GM06990 (cell line): ENCODE measurements around the gene DDX42.
"Not testable (repeated sequence)": the region's sequence is repeated elsewhere in the genome, so short reads cannot be mapped to it uniquely, and the experiment has no call there.

Source experiments
- DNase-seq: peaks from one replicate; pipeline ENCODE4 v3.0.0-alpha.2; 2011; ENCODE audit not compliant: insufficient read length; ENCODE audit errors: extremely low read depth
- H3K27me3 ChIP-seq: replicated peaks from 2 replicates; pipeline ENCODE4 v1.6.0; 2011; ENCODE audit warnings: low read length; ENCODE audit not compliant: control insufficient read depth, insufficient read depth
- H3K36me3 ChIP-seq: 2 replicates; pipeline ENCODE4 v1.5.1; 2011; ENCODE audit warnings: low read length; ENCODE audit not compliant: control insufficient read depth, insufficient read depth
- H3K4me3 ChIP-seq: replicated peaks from 2 replicates; pipeline ENCODE4 v1.5.1; 2011; ENCODE audit warnings: low read depth, mild to moderate bottlenecking, control low read depth, low read length
- TF ChIP-seq, protein P1 (sequence below): IDR thresholded peaks from 2 replicates; pipeline ENCODE4 v1.5.1; 2011; ENCODE audit warnings: low read length, control low read depth, mild to moderate bottlenecking, inconsistent platforms; ENCODE audit not compliant: insufficient read depth, poor library complexity, severe bottlenecking

Gene DDX42

DNA sequence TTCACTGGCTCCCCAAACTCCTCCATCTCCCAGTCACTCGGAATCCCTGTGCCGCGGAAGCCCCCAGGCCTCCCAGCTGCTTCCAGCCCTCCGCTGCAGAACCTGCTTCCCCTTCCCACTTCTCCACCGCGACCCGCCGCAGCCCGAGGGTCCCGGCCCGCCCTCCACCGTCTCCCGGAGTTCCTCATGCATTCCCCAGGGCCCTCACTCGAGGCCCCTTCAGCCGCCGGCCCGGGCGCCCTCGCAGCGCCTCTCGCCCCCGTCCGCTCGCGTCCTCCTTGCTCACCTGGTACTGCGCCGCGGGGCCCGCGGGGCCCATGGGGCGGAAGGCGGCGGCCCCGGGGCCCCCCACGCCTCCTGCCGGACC, 68.2 kb downstream of the DDX42 start:
- TF ChIP-seq, protein P1, sequence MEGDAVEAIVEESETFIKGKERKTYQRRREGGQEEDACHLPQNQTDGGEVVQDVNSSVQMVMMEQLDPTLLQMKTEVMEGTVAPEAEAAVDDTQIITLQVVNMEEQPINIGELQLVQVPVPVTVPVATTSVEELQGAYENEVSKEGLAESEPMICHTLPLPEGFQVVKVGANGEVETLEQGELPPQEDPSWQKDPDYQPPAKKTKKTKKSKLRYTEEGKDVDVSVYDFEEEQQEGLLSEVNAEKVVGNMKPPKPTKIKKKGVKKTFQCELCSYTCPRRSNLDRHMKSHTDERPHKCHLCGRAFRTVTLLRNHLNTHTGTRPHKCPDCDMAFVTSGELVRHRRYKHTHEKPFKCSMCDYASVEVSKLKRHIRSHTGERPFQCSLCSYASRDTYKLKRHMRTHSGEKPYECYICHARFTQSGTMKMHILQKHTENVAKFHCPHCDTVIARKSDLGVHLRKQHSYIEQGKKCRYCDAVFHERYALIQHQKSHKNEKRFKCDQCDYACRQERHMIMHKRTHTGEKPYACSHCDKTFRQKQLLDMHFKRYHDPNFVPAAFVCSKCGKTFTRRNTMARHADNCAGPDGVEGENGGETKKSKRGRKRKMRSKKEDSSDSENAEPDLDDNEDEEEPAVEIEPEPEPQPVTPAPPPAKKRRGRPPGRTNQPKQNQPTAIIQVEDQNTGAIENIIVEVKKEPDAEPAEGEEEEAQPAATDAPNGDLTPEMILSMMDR: no peak
- DNase-seq: no peak
- H3K36me3 ChIP-seq: peaks cover 6% of the 10 kb centered on the region
- peak overlapping the region; percentile 89 for H3K4me3 ChIP-seq
- H3K27me3 ChIP-seq: no peaks in the 10 kb centered on the region

DNA sequence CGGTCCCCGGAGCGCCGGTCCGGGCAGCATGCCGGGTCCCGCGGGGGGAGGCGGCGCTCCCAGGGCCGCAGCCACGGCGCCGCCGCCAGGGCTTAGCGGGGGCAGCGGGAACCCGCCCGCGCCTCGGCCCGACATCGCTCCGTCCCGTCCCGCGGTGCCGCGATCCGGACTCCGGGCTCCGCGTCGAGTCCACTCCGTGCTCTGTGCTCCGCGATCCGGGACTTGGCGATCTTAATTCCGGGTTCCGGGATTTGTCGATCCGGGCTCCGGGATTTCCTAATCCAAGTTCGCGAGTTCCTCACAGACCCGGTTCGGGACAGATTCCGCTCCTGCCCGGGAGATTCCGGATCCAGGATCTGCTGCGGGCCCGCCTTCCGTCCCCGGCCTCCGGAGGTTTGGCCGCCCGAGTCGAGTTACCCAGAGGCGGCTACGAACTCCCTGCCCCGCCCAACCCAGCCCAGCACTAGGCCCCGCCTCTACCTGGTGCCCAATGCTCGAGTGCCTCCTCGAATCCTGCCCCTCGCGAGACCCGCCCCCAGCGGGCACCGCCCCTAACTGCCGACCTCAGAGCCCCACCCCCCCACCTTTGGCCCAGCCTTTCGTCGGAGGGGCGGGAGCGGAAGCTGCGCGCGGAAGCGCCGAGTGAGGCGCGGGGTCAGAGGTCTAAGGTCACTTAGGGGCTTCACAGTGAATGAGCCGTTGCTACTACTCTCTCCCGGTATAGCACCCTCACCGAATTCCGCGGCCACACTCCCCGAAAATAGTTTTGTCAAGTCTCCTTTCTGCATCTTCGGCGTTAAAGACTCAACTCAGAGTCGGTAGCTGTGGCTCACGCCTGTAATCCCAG, 68.8 kb downstream of the DDX42 start, which contains the start of gene SMARCD2:
Gene SMARCD2, minus strand, starts transcription at position 146 of the 847 bp plus-strand sequence. Its CDS starts 11 bp downstream, at position 135.
- H3K4me3 ChIP-seq: peak within 1 kb of the TSS; percentile 89
- H3K27me3 ChIP-seq: no peaks in the 10 kb centered on the region
- H3K36me3 ChIP-seq: peaks cover 2% of the 10 kb centered on the region; the same call in 1 of the 2 replicates
- peak; percentile 99 for DNase-seq
- TF ChIP-seq, protein P1: no peak

DNA sequence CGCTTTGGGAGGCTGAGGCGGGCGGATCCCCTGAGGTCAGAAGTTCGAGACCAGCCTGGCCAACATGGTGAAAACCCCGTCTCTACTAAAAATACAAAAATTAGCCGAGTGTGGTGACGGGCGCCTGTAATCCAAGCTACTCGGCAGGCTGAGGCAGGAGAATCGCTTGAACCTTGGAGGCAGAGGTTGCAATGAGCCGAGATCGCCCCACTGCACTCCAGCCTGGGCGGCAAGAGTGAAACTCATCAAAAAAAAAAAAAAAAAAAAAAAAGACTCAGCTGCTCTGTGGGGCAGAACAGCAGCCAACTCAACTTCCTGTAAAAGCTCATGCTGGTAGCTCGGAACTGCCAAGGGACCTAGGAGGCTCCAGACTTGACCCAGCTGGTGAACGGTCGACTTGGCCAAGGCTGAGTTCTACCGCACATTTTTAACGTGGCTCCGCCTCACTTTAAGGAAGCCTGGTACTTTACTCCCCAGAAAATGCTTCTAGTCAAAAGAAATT, 69.5 kb downstream of the DDX42 start:
- H3K4me3 ChIP-seq: peak overlapping the region; percentile 80
- peak; percentile 65 for DNase-seq
- not testable (repeated sequence) for H3K36me3 ChIP-seq, H3K27me3 ChIP-seq

DNA sequence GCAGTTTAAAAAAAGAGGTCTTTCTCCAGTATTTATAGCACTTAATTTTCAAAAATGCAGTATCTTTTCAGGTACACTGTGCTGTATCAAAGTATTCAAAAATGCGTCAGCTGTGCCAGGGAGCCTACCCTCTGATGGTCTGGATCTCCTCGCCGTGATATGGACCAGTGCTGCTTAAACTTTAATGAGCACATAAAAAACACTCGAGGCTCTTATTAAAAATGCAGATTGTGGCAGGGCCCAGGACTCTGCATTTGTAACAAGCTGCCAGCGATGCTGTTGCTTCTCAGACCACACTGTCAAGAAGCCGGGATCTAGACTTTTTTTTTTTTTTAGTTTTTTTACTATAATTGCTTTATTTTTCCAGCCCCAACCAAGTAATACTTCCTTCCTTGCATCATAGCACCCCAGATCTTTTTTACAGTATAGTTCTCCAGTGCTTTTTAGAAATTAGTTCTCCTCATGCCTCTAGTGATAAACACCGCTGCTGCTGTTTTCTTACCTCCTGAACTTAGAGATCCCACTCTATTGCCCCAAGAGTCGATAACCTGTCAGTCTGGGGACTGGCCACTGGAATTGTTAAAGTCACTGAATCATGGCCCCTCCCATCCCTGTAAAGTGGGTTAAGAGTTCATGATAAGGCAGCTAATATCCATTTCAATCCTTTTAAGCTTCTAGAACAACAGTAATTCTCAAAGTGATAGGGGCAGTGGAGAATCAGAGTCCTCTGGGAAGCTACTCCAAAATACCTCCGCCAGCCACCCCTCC, 70.1 kb downstream of the DDX42 start:
- H3K27me3 ChIP-seq: no peaks in the 10 kb centered on the region
- TF ChIP-seq, protein P1: no peak
- peak overlapping the region; percentile 80 for H3K4me3 ChIP-seq
- H3K36me3 ChIP-seq: no peaks in the 10 kb centered on the region
- DNase-seq: no peak

DNA sequence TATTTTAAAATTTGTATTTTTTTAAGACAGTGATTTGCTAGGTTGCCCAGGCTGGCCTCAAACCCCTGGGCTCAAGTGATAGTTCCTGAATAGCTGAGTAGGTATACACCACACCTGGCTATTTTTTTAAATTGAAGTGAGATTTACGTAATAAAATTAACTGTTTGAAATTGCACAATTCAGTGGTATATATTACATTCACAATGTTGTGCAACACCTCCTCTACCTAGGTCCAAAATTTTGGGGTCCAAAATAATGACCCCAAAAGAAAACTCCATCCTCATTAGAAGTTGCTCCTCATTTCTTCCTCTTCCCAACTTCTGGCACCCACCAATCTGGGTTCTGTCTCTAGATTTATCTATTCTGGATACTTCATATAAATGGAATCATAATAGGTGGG, 71.5 kb downstream of the DDX42 start:
- TF ChIP-seq, protein P1: no peak

More for the DNA sequence above, 71.5 kb downstream of the DDX42 start:
- no peaks in the 10 kb centered on the region for H3K36me3 ChIP-seq
- no peak overlapping the region for H3K4me3 ChIP-seq
- H3K27me3 ChIP-seq: no peaks in the 10 kb centered on the region
- no peak for DNase-seq
